ENCODE data around the gene MDGA2.
"Not testable (repeated sequence)": the region's sequence is repeated elsewhere in the genome, so short reads cannot be mapped to it uniquely, and the experiment has no call there.

The MDGA2 gene

DNA sequence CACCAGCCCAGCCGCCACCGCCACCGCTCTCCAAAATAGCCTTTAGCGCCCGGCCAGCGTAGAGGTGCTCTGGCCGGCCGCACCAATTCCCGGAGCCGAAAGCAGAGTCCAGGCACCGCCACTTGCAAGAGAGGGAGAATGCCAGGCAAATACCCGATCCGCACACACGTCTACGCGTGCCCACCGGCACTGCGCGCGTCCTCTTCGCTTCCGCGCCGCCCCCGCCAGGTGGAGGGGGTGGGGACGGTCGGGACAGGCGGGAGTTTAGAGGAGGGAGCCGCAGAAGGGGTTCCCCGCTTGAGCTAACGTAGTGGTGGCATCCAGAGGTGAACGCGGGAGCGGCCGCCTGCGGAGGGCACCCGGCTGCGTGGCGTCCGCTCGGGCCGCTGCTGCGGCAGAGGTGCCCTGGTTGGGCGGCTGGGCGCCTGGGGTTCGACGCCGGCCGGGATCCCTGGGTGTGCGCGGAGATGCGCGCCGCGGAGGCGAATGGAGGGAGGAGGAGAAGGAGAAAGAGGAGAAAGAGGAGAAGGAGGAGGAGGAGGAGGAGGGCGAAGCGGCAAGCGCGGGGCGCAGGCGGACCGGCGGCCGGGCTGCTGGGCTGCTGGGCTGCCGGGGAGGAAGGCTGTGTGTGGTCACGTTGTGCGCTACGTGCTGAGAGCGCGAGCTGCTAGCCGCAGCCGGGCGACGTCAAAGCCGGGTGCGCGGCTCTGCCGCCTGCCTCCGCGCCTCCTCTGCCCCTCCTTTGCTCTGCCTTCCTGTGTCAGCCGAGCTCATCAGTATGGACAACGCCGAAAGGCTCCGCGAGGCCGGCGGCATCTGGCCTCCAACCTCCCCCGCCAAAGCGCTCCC lies at the start of gene MDGA2:
TSS of gene MDGA2 (minus strand) at position 140 of the 849 bp plus-strand sequence.
- no peak for DNase-seq

DNA sequence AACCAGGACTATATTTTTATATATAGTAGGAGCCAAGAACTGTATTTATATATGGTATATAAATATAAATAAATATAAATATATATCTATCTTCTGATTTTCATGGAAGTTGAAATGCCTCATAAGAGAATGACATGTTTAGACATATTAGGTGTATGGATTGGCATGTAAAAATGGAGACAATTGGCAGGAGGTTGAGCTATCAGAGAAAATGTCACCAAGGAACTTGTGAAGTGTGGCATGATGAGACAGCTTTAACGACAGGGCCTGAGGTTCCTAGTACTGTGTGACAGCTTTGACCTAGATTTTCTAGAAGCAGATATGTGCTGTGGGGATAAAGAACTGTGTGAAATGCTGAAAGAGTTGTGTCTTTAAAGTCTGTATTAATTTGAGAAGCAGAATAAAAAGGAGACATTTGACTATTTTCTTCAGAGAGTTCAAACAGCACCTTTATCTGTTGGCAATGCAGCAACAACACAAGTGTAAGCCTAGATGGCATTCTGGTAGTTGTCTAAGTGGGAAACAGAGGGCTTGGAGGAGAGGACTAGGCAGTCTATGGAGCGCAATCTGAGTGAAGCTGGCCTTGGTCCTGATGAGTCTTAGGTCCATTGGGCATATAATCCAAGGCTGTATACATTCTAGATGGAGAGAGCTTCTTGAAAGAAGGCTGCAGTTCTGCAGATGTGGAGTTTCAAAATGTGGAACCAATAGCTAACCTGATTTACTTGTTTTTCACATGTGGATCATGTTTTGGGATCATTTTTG lies 47.7 kb upstream of the MDGA2 start:
- DNase-seq, result no peak

DNA sequence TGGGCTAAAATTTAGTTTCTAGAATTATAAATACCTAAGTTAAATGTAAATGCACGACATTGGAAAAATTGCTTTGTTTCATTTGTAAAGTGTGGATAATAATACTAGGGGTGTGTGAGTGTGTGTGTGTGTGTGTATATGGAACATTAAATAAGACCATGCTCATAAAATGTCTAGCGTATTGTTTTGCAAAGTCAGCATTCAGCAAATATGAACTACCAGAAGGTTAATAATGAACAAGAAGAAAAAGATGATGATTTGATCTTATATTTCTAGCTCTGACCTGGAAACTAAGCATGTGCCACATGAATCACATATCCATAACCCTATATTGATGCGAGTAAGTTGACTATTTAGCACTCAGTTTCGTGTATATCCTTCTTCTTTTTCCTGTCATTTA lies 44.9 kb upstream of the MDGA2 start:
- no peak for DNase-seq

DNA sequence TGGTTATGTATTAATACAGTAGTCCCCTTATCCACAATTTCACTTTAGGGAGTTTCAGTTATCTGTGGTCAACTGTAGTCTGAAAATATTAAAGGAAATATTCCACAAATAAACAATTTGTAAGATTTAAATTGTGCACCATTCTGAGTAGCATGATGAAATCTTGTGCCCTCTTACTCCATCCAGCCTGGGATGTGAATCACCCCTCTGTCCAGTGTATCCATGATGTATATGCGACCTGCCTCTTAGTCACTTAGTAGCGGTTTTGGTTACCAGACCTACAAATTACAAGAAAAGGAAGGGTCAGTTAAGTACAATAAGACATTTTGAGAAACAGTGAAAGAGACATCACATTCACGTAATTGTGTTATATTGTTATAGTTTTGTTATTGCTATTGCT lies 39.9 kb upstream of the MDGA2 start:
- DNase-seq, result no peak

DNA sequence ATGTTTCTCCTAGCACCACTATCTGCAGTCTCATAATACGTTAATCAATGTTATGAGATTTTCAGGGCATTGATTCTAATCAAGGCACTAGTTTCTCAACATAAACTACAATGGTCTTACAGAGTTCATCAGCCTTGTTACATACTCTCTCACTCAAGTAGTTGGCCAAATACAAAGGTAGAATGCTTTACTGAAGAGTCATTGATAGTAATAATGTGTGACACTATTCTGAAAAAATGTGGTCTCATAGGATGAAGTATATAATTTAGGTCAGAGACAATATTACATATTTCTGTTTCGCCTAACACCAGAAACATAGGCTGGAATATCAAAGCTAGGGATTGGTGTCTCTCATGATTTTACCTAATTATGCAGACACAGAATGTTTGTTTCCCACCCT lies 35.2 kb upstream of the MDGA2 start:
- no peak for DNase-seq

DNA sequence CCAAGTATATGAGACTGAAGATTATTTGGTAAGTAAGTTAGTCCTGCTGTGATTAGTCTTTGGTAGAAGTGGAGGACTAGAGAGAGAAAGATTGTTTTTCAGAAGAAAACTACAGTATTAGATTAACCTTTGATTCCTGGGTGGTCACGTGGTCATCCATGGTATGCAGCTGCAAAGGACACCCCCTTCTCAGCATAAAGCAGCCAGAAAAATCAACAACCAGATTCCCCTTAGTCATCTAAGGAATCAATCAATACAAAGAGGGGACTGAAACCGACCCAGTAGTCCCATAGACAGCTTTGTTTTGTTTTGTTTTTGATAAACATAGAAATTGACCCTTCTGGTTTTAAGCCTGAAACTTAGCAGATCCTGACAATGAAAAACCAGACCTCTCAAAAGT lies 30.3 kb upstream of the MDGA2 start:
- DNase-seq, result no peak

DNA sequence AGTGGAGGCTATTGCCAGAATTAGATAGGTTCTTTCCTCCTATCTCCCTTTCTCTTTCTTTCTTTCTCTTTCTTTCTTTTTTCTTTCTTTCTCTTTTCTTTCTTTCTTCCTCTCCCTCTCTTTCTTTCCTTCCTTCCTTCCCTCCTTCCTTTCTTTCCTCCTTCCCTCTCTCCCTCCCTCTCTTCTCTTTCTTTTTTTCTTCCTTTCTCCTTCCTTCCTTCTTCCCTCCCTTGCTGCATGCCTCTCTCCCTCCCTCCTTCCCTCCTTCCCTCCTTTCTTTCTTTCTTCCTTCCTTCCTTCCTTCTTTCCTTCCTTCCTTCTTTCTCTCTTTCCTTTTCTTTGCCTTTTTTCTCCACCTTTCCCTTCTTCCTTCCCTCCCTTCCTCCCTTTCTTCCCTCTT lies 16.4 kb upstream of the MDGA2 start:
- DNase-seq, result no peak

DNA sequence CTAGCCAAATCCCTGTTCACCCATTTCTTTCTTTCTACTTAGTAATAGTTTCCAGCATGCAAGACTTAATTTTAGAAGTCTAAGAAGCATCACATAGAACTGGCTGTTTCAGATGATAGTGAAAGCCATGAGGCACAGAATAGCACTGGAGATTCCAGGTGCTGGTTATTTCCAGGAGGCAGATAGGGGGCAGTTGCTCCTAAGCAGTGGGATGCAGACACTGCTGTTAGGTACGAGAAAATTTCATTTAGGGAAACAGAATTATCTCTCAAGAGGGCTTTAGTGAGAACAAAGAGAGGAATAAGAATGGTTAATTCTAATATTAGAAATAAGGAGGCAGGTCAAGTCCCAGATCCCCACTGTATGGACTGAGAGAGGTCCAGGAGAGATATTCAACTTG lies 3.6 kb upstream of the MDGA2 start:
- DNase-seq, result no peak

DNA sequence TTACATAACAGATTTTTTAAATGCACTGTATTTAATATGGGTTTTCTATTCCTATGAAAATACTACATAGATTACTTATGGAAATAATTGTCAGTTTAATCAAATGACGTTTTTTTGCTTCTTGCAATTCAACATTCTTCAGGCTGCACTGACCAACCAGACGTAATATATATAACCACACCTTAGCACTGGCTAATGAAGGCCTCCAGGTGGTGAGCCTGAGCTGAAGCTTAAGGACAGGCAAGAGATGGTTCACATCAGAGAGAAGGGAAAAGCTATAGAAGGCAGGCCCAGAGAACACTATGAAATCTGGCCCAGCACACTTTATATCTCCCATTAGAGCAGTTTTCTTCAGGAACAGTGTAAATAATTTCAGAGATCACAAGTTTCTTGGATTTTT lies 2.8 kb upstream of the MDGA2 start:
- DNase-seq, result no peak

DNA sequence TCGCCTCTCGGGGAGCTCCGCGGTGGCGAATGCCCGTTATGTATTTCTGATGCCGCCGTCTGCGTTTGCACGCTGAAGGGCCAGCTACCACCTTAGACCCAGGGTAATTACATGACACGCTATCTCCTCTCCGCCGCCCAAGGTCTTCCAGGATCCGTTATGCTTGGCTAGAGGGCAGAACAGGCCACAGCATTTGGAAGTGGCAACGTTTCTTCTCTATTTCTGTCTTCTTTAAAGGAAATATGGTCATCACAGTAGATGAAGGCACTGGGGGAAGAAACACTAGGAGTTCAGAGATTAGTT lies 861 bp upstream of the MDGA2 start:
- no peak for DNase-seq

DNA sequence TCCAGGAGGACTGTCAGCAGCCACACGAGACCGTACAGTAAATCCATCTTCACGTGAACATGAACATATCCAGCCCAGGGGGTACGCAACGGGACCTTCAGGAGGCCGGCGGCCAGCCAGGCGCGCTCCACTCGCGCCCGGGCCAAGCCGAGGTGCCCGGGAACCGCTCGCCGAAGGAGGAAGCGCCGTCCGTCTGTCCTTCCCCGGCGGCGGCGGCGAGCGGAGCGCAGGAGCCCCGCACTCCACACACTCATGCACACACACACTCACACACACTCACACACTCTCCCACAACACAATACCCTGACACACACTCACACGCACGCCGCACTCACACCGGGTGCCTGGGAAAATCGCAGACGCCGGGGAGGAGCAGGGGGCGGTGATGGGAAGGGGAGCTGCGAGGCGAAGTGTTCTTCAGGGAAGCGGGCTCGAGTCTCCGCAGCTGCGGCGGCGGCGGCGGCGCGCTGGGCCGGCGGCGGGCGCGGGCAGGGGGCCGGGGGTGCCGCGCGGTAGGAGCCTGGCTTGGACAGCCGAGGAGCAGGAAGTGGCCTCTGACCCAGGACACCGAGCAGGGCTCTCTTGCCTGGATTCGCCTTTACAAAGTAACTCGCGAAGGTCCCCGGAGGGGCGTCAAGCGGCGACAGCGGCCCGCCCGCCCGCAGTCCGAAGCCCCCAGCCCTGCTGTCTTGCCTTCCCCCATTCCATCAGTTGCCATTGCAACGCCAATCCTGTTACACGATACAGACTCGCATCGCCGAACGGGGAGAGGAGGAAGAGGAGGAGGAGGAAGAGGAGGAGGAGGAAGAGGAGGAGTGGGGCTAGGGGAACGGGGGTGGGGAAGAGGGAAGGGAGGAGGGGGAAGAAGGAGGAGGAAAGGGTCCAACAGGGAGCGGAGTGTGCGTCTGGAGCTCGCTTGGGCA lies 601 bp downstream of the MDGA2 start:
- DNase-seq, result no peak

DNA sequence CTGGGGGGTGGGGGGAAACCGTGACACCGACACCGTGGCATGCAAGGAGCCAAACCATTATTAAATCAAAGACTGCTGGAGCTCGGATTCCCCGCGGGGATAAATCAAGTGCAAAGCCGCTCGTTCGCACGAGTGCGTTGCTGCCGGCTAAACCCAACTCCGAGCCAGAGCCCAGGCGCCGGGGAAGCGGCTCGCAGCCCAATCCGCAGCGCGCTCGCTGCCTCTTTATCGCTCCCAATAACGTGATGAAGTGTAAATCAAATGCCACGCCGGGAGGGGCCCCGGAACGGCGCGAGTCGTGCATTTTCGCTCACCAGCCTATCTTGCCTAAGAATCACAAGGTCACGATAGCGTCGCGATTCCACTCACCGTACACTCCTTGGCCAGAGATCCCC lies 1.3 kb downstream of the MDGA2 start:
- no peak for DNase-seq

DNA sequence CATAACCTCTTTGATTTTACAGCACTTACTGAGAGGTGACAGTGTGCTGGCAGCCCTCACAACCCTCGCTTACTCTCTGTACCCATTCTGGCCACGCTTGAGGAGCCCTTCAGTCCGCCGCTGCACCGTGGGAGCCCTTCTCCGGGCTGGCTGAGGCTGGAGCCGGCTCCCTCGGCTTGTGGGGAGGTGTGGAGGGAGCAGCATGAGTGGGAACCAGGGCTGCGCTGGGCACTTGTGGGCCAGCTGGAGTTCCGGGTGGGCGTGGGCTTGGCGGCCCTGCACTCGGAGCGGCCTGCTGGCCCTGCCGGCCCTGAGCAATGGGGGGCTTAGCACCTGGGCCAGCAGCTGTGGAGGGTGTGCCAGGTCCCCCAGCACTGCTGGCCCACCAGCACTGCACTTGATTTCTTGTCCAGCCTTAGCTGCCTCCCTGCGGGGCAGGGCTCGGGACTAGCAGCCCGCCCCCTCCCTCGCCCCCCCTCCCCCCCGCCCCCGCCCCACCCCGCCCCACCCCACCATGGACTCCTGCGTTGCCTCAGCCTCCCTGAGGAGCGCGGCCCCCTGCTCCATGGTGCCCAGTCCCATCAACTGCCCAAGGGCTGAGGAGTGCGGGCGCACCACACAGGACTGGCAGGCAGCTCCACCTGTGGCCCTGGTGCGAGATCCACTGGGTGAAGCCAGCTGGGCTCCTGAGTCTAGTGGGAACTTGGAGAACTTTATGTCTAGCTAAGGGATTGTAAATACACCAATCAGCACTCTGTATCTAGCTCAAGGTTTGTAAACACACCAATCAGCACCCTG lies 9.9 kb downstream of the MDGA2 start:
- DNase-seq, result no peak

DNA sequence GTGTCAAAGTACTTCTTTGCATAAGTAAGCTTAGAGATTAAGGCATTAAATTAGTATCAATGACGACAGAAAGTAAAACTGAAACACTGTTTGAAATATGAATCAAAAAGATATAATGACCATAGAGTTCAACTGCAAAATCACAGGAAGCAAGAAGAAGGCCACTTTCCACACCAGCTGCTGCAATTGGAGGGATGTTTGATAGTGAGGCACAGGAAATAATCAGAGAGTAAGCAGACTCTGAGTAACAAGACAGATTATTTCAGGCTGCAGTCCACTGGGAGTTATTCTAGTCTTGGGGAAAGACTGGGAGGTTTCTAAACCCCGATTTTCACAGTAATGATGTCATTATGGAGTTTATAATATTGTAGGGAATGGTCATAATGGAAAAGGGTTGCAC lies 12.9 kb downstream of the MDGA2 start:
- no peak for DNase-seq

DNA sequence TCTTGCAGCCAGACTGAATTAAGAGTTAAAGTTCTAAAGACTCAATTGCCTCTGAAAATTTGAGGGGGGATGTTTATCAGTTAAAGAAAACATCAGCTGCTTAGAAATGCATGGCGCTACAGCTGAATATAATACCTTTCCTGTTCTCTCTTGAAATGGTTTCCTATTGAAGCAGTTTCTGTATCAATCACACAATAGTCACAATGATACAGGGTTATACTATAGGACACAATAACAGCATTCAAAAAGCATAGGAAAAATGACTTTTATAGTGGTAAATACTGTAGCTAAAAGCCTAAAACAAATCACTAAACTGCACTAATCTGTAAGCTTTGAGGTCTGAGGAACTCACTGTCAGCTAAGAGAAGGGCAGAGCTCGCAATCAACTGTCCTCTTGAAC lies 15.2 kb downstream of the MDGA2 start:
- DNase-seq, result no peak

DNA sequence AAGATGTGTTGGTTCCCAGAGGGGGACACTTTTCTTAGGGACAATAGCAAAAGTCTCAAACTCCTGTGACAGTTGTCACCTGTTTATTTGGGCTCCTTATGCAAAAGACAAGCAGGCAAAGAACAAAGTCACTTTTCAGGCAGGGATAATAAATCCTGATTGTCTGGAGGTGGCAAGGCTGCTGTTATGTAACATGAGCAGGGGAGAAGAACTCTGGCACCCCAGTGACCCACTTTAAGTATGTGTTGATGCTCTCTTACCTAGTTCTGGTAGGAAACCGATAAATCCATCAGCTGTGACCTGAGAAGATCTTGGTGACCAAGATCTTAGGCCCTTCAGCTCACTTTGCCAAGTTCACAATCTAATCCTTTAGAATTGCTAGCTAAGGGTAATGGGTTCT lies 17.4 kb downstream of the MDGA2 start:
- DNase-seq, result no peak

DNA sequence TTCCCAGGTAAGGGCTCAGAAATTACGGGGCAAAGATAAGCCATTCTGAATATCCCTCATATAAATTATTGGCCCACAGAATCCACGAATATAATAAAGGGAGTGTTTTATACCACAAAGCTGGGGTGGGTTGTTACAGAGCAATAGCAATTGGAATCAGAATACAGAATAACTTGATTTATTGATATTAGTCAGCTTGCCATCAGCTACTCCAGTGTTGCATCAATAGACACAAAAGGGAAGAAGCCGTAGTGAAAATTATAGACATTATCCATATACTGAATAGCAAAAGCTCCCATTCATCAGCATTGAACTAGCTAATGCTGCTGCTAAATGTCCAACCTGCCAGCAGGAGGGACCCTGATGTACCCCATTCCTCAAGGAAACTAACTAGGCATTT lies 18.3 kb downstream of the MDGA2 start:
- DNase-seq, result no peak

DNA sequence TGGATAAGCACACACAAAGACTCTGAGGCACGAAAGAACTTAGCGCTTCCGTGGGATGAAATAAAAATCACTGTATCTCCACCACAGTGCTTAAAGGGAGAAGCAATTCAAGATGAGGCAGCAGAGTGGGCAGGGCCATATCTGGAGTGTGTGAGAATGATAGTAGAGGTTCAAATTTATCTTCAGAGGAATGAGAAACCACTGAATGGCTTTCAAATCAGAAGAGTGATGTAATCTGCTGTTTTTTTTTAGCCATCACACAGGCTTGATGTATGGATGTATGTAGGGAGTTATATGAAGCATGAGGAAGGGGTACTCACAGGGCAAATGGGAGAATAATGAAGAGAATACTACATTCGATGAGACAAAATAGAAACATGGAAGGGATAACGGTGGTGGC lies 24.1 kb downstream of the MDGA2 start:
- no peak for DNase-seq

DNA sequence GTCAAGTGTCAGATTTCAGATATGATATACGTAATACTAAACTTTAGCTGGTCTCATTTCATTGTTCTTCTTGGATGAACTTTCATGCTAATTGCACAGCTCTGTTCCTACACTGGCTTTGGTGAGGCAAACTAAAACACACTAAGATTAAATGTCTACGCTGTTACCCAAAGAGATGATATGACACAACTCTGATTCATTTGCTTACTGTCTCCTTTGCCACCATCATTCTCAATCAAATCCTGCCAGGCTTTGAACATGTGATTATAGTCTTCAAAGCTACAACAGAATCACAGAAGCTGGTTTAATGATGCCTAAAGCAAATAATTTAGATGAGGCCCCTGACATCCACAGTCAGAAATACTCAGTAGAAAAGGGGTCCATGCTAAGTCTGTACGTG lies 37.7 kb downstream of the MDGA2 start:
- DNase-seq, result no peak

DNA sequence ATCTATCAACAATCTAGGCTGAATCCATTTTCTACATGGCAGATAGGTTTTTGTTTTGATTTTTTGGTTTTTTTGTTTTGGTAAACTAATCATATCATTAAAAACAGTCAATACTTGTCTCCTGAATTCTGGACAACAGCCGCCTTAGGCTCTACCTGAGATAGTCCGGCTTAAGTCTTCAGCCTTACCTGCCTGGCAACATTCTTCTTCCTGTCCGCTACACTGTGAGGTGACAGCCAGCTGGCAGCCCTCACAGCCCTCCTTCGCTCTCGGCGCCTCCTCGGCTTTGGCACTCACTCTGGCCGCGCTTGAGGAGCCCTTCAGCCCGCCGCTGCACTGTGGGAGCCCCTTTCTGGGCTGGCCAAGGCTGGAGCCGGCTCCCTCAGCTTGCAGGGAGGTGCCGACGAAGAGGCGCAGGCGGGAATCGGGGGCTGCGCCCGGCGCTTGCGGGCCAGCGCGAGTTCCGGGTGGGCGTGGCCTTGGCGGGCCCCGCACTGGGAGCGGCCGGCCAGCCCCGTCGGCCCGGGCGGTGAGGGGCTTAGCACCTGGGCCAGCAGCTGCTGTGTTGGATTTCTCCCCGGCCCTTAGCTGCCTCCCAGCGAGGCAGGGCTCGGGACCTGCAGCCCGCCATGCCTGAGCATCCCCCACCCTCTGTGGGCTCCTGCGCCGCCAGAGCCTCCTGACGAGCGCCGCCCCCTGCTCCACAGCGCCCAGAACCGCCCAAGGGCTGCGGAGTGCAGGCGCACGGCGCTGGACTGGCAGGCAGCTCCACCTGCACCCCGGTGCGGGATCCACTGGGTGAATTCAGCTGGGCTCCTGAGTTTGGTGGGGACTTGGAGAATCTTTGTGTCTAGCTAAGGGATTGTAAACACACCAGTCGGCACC lies 49.0 kb downstream of the MDGA2 start:
- no peak for DNase-seq

DNA sequence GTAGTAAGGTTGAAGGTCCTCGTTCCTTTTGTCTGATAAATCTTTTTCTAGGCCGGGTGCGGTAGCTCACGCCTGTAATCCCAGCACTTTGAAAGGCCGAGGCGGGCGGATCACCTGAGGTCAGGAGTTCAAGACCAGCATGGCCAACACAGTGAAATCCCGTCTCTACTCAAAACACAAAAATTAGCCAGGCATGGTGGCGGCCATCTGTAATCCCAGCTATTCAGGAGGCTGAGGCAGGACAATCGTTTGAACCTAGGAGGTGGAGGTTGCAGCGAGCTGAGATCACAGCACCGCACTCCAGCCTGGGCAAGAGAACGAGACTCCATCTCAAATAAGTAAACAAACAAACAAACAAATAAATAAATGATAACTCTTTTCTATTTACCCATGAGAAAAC lies 51.3 kb downstream of the MDGA2 start:
- not testable (repeated sequence) for DNase-seq

DNA sequence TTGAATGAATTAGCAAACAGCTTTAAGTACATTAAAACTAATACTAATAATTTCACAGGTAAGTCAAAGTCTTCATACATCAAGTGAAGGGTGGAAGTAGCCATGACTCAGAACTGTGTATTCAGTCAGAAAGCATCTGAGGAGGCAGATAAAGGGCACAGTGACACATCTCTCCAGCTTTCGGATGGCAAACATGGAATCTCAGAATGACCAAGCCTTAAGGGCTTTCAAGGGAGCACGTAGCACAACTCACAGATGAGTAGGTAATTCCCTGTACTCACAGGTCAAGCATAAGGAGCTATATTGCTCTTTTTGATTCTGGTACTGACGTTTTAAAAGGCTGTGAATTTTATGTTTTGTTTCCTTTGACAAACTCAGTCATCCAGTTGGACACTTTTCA lies 56.0 kb downstream of the MDGA2 start:
- DNase-seq, result no peak
